Loucy (cell line): ENCODE results near the gene NEIL1.
"Not testable (repeated sequence)": the region's sequence is repeated elsewhere in the genome, so short reads cannot be mapped to it uniquely, and the experiment has no call there.

Experiments
- H2AFZ ChIP-seq: fragments of 200-600 bp; sonication (generic); 2 replicates; pipeline ENCODE4 v1.6.0; 2016; ENCODE audit warnings: antibody characterized with exemption, mild to moderate bottlenecking, low read length, moderate library complexity
- H3F3A ChIP-seq: fragments of 200-600 bp; 2 replicates; pipeline ENCODE4 v1.6.0; 2016; ENCODE audit warnings: antibody characterized with exemption, low read depth, mild to moderate bottlenecking
- H3K27me3 ChIP-seq: fragments of 200-600 bp; sonication (generic); 2 replicates; pipeline ENCODE4 v1.6.1; 2014; ENCODE audit warnings: low read length, mild to moderate bottlenecking; ENCODE audit not compliant: insufficient read depth, poor library complexity, severe bottlenecking
- H3K36me3 ChIP-seq: fragments of 200-600 bp; sonication (generic); 2 replicates; pipeline ENCODE4 v1.6.1; 2016; ENCODE audit warnings: low read length; ENCODE audit not compliant: insufficient read depth
- H3K4me1 ChIP-seq: fragments of 200-600 bp; sonication (generic); 2 replicates; pipeline ENCODE4 v1.5.1; 2014; ENCODE audit warnings: low read length, mild to moderate bottlenecking; ENCODE audit not compliant: insufficient read depth, poor library complexity, severe bottlenecking
- H3K4me2 ChIP-seq: fragments of 200-600 bp; sonication (generic); 2 replicates; pipeline ENCODE4 v1.6.0; 2014; ENCODE audit warnings: antibody characterized with exemption, low read length, low read depth, mild to moderate bottlenecking; ENCODE audit not compliant: poor library complexity, severe bottlenecking
- H3K4me3 ChIP-seq: fragments of 200-600 bp; sonication (generic); 2 replicates; pipeline ENCODE4 v1.5.1; 2014; ENCODE audit warnings: low read length, mild to moderate bottlenecking, mixed read lengths; ENCODE audit not compliant: poor library complexity, severe bottlenecking
- H3K79me2 ChIP-seq: fragments of 200-600 bp; sonication (generic); 2 replicates; pipeline ENCODE4 v1.6.1; 2014; ENCODE audit warnings: low read length; ENCODE audit not compliant: insufficient read depth
- H3K9ac ChIP-seq: fragments of 200-600 bp; sonication (generic); 2 replicates; pipeline ENCODE4 v1.6.0; 2014; ENCODE audit warnings: mild to moderate bottlenecking, low read depth, low read length, moderate library complexity; ENCODE audit not compliant: poor library complexity, severe bottlenecking
- H3K9me2 ChIP-seq: fragments of 200-600 bp; sonication (generic); replicated peaks from 2 replicates; pipeline ENCODE4 v1.6.1; 2016; ENCODE audit warnings: low read depth, low read length, mixed read lengths
- H3K9me3 ChIP-seq: fragments of 200-600 bp; sonication (generic); 2 replicates; pipeline ENCODE4 v1.6.1; 2014; ENCODE audit warnings: mild to moderate bottlenecking, antibody characterized with exemption, low read length, low read depth; ENCODE audit not compliant: insufficient read depth
- H4K20me1 ChIP-seq: fragments of 200-600 bp; sonication (generic); 2 replicates; pipeline ENCODE4 v1.6.0; 2014; ENCODE audit warnings: antibody characterized with exemption, low read length, mild to moderate bottlenecking; ENCODE audit not compliant: insufficient read depth, poor library complexity, severe bottlenecking
- EZH2phosphoT487 ChIP-seq: fragments of 200-600 bp; IDR thresholded peaks from 2 replicates; pipeline ENCODE4 v1.6.1; 2018; ENCODE audit warnings: antibody characterized with exemption, mild to moderate bottlenecking, moderate library complexity, borderline replicate concordance
- TF ChIP-seq, protein P1 (sequence below): fragments of 200-600 bp; sonication (generic); conservative IDR thresholded peaks from 2 replicates; pipeline ENCODE4 v1.5.1; 2014; ENCODE audit warnings: mild to moderate bottlenecking, antibody characterized with exemption, low read length

The NEIL1 gene

DNA sequence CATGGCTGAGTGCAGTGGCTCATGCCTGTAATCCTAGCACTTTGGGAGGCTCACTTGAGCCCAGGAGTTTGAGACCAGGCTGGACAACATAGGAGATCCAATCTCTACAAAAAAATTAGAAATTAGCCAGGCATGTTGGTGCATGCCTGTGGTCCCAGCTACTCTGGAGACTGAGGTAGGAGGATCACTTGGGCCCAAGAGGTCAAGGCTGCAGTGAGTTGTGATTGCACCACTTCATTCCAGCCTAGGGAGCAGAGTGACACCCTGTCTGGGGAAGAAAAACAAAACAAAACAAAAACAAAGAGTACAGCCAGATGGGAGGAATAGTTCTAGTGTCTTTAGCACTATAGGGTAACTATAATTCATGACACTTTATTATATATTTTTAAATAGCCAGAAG, 37.1 kb upstream of the NEIL1 start:
- Histone ChIP-seq H3K4me2 (no peak overlapping the region), H3K9me2 (no peaks in the 10 kb centered on the region), H3K9me3 (no peaks in the 10 kb centered on the region), H2AFZ (no peak overlapping the region), H3K9ac (no peak overlapping the region), H3K4me1 (peaks cover 2% of the 10 kb centered on the region), H3K4me3 (no peak overlapping the region), H4K20me1 (no peaks in the 10 kb centered on the region), H3K36me3 (no peaks in the 10 kb centered on the region), H3F3A (no peaks in the 10 kb centered on the region), H3K27me3 (no peaks in the 10 kb centered on the region), H3K79me2 (no peaks in the 10 kb centered on the region)
- TF ChIP-seq, protein P1, sequence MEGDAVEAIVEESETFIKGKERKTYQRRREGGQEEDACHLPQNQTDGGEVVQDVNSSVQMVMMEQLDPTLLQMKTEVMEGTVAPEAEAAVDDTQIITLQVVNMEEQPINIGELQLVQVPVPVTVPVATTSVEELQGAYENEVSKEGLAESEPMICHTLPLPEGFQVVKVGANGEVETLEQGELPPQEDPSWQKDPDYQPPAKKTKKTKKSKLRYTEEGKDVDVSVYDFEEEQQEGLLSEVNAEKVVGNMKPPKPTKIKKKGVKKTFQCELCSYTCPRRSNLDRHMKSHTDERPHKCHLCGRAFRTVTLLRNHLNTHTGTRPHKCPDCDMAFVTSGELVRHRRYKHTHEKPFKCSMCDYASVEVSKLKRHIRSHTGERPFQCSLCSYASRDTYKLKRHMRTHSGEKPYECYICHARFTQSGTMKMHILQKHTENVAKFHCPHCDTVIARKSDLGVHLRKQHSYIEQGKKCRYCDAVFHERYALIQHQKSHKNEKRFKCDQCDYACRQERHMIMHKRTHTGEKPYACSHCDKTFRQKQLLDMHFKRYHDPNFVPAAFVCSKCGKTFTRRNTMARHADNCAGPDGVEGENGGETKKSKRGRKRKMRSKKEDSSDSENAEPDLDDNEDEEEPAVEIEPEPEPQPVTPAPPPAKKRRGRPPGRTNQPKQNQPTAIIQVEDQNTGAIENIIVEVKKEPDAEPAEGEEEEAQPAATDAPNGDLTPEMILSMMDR = no peak
- TF ChIP-seq EZH2phosphoT487 = no peak

DNA sequence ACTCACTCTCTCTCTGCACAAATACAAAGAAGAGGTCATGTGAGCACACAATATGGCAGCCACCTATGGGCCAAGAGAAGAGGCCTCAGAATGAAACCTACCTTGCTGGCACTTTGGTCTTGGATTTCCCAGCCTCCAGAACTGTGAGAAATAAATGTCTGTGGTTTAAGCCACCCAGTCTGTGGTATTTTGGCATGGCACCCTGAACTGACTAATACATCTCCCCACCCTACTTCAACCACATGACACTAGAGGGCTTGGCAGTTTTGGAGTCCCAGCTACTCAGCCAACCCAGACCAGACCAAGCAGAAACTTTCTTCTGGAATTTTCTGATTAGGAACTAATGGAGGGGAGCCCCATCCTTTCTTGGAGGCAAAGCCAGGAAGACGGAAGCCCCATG, 34.3 kb upstream of the NEIL1 start:
- H3K4me2 ChIP-seq = not testable (repeated sequence)

DNA sequence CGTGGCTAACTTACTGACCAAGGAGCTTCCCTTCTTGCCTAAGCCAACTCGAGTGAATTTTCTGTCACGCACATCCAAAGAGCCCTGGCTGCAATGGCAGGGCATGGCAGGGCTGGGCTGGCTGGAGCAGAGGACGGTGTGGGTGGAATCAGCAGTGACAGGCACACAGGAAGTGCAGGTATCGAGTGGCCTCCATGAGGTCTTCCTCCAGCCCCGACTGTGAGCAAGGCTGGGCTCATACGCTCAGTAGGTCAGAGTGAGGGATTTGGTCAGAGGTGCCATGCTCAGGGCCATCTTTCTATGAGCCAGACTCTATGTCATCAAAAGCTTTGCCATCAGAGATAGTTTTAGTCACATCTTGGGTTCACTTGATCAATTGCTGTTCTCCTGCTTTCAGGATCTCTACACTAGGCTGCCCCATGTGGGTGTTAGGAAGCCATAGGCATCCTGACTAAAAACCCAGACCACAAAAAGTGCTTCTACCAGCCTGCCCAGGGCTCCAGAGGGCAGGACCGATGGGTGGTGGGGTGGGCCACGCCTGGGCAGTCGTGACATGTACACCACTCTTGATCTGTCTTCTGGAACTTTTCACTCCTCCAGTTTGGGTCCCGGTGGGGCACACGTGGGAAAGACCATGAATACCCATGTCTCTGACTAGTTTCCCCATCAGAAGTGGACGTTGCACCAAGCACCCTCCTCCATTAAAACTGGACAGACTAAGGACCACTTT, 33.6 kb upstream of the NEIL1 start:
- no peaks in the 10 kb centered on the region for H3K36me3 ChIP-seq
- no peak overlapping the region for H3K4me3 ChIP-seq
- H2AFZ ChIP-seq = no peak overlapping the region
- no peaks in the 10 kb centered on the region for H3K9me3 ChIP-seq
- no peak overlapping the region for H3K9ac ChIP-seq
- no peaks in the 10 kb centered on the region for H3K79me2 ChIP-seq
- peaks cover 2% of the 10 kb centered on the region for H3K4me1 ChIP-seq
- H3K4me2 ChIP-seq = no peak overlapping the region
- no peaks in the 10 kb centered on the region for H3K9me2 ChIP-seq
- no peaks in the 10 kb centered on the region for H3F3A ChIP-seq
- no peaks in the 10 kb centered on the region for H3K27me3 ChIP-seq
- TF ChIP-seq EZH2phosphoT487 = no peak
- TF ChIP-seq, protein P1 = no peak
- no peaks in the 10 kb centered on the region for H4K20me1 ChIP-seq

More for the DNA sequence above, 34.3 kb upstream of the NEIL1 start:
- not testable (repeated sequence) for H3K4me1 ChIP-seq, H3K9me2 ChIP-seq, H3K79me2 ChIP-seq, H3K4me3 ChIP-seq, H4K20me1 ChIP-seq, H3K27me3 ChIP-seq, H3K9me3 ChIP-seq, H3K36me3 ChIP-seq, H3F3A ChIP-seq, H3K9ac ChIP-seq
- peak overlapping the region; percentile 21; the same call in 1 of the 2 replicates for H2AFZ ChIP-seq
